Measurements from ENCODE around the gene CASKIN2.

Gene CASKIN2

GRCh38 chr17:75518201-75518600, 2.9 kb upstream of the CASKIN2 start:
- no peak for ATAC-seq

GRCh38 chr17:75517297-75517865, 2.0 kb upstream of the CASKIN2 start:
- no peak for ATAC-seq

- peak; percentile 9 to 14 for ATAC-seq
Observed at GRCh38 chr17:75516619-75517296, 1.4 kb upstream of the CASKIN2 start.

- ATAC-seq: peak; percentile 93
Observed at GRCh38 chr17:75516255-75516618, 900 bp upstream of the CASKIN2 start, which contains the start of gene TSEN54. TSEN54 (plus strand) TSS chr17:75516528; CDS start chr17:75516561, 33 bp downstream.

- ATAC-seq: no peak
Observed at GRCh38 chr17:75514919-75515495, 330 bp downstream of the CASKIN2 start.

GRCh38 chr17:75514299-75514918, 928 bp downstream of the CASKIN2 start:
- ATAC-seq: no peak

- no peak for ATAC-seq
Observed at GRCh38 chr17:75513641-75514000, 1.7 kb downstream of the CASKIN2 start.

GRCh38 chr17:75512926-75513640, 2.3 kb downstream of the CASKIN2 start:
- no peak for ATAC-seq

- ATAC-seq: no peak
Observed at GRCh38 chr17:75511610-75512575, 3.4 kb downstream of the CASKIN2 start.

GRCh38 chr17:75511270-75511609, 4.1 kb downstream of the CASKIN2 start:
- no peak for ATAC-seq

- ATAC-seq: no peak
Observed at GRCh38 chr17:75509528-75510258, 5.6 kb downstream of the CASKIN2 start.

GRCh38 chr17:75508931-75509361, 6.4 kb downstream of the CASKIN2 start:
- ATAC-seq: no peak

GRCh38 chr17:75507733-75508719, 7.3 kb downstream of the CASKIN2 start:
- ATAC-seq: no peak

GRCh38 chr17:75506888-75507287, 8.4 kb downstream of the CASKIN2 start:
- ATAC-seq: no peak

- no peak for ATAC-seq
Observed at GRCh38 chr17:75506134-75506533, 9.2 kb downstream of the CASKIN2 start.

- no peak for ATAC-seq
Observed at GRCh38 chr17:75505640-75506039, 9.7 kb downstream of the CASKIN2 start.

- ATAC-seq: no peak
Observed at GRCh38 chr17:75505152-75505409, 10.3 kb downstream of the CASKIN2 start.

GRCh38 chr17:75504347-75505151, 10.8 kb downstream of the CASKIN2 start:
- ATAC-seq: peak in 1 of 2 donors; percentile 55

- no peak for ATAC-seq
Observed at GRCh38 chr17:75503976-75504346, 11.4 kb downstream of the CASKIN2 start.
